GM12874 (cell line): ENCODE data around the gene STC2.

ENCODE experiments used
- CTCF ChIP-seq: IDR thresholded peaks from 2 replicates; pipeline ENCODE4 v1.5.1; 2011; ENCODE audit warnings: low read depth, mild to moderate bottlenecking, control low read depth, low read length, moderate library complexity; ENCODE audit not compliant: insufficient read depth

Gene STC2

GRCh38 chr5:173319646-173320045, 8.6 kb downstream of the STC2 start:
- TF ChIP-seq CTCF, result no peak

GRCh38 chr5:173318881-173319620, 9.2 kb downstream of the STC2 start:
- no peak for TF ChIP-seq CTCF

GRCh38 chr5:173318330-173318729, 9.9 kb downstream of the STC2 start:
- no peak for TF ChIP-seq CTCF

- TF ChIP-seq CTCF, result no peak
Measured at GRCh38 chr5:173317852-173318251, 10.4 kb downstream of the STC2 start.

- no peak for TF ChIP-seq CTCF
Measured at GRCh38 chr5:173317091-173317730, 11.0 kb downstream of the STC2 start.

GRCh38 chr5:173316339-173317020, 11.7 kb downstream of the STC2 start:
- no peak for TF ChIP-seq CTCF

GRCh38 chr5:173315495-173316338, 12.5 kb downstream of the STC2 start:
- TF ChIP-seq CTCF, result no peak
